Stimulated activated memory B cell treated with anti-CD40 and anti-IgM and Interleukin-4, amounts not matched to agents 10 μg/mL and 1 μg/mL and 100 μg/mL, for 72 hours (primary cell): ENCODE results near the gene SCAMP5.

Experiments used
- ATAC-seq: fragments of 150-1000 bp; cut with Tn5 transposase; 2 replicates; pipeline ENCODE4 v1.10.0; 2021
- H3K27ac Mint-ChIP-seq: one replicate; pipeline ENCODE4 v1.8.0; 2022; ENCODE audit warnings: mild to moderate bottlenecking, mixed read lengths
- H3K27me3 Mint-ChIP-seq: one replicate; pipeline ENCODE4 v1.8.0; 2022; ENCODE audit warnings: mixed read lengths
- H3K36me3 Mint-ChIP-seq: one replicate; pipeline ENCODE4 v1.8.0; 2022; ENCODE audit warnings: mixed read lengths
- H3K4me1 Mint-ChIP-seq: one replicate; pipeline ENCODE4 v1.8.0; 2022; ENCODE audit warnings: mixed read lengths
- H3K4me3 Mint-ChIP-seq: one replicate; pipeline ENCODE4 v1.8.0; 2022; ENCODE audit warnings: mild to moderate bottlenecking, moderate library complexity, mixed read lengths
- H3K9me3 Mint-ChIP-seq: one replicate; pipeline ENCODE4 v1.8.0; 2022; ENCODE audit warnings: mixed read lengths

The SCAMP5 gene

DNA sequence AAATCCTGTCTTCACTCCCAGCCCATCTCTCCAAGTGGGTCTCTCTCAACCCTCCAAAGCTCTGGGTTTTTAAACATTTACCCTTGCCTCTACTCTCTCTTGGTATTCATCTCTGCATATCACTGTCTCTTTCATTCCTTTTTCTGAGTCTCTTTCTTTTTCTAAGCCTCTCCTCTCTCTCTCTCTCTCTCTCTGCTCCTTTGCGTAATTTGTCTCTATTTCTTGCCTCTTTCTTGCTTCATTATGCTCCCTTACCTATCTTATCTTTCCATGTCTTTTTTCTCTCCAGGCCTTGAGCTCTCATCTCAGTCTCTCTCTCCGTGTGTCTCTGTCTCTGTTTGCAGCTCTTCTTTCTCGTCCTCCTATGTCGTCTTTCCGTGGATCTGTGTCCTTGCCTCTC, 678 bp upstream of the SCAMP5 start:
- no peak for ATAC-seq
- peaks cover 3% of the 10 kb centered on the region for H3K9me3 Mint-ChIP-seq
- H3K4me1 Mint-ChIP-seq: peaks cover 28% of the 10 kb centered on the region
- H3K4me3 Mint-ChIP-seq: no peak overlapping the region
- H3K27me3 Mint-ChIP-seq: peaks cover 78% of the 10 kb centered on the region
- H3K36me3 Mint-ChIP-seq: no peaks in the 10 kb centered on the region
- no peak overlapping the region for H3K27ac Mint-ChIP-seq

- Mint-ChIP-seq H3K4me1 (peaks cover 22% of the 10 kb centered on the region), H3K4me3 (peak overlapping the region; percentile 72), H3K27ac (no peak overlapping the region), H3K9me3 (peaks cover 3% of the 10 kb centered on the region), H3K36me3 (no peaks in the 10 kb centered on the region), H3K27me3 (peaks cover 81% of the 10 kb centered on the region)
- ATAC-seq: no peak
These were observed 709 bp downstream of the SCAMP5 start for GRCh38 chr15:74995779-74996765.

GRCh38 chr15:74997141-74997540, 1.8 kb downstream of the SCAMP5 start:
- H3K27me3 Mint-ChIP-seq: peaks cover 81% of the 10 kb centered on the region
- H3K36me3 Mint-ChIP-seq: no peaks in the 10 kb centered on the region
- H3K9me3 Mint-ChIP-seq: peaks cover 3% of the 10 kb centered on the region
- H3K4me3 Mint-ChIP-seq: no peak overlapping the region
- peaks cover 22% of the 10 kb centered on the region for H3K4me1 Mint-ChIP-seq
- ATAC-seq: no peak
- no peak overlapping the region for H3K27ac Mint-ChIP-seq

GRCh38 chr15:74997543-74997942, 2.2 kb downstream of the SCAMP5 start:
- no peak for ATAC-seq
- peaks cover 3% of the 10 kb centered on the region for H3K9me3 Mint-ChIP-seq
- no peaks in the 10 kb centered on the region for H3K36me3 Mint-ChIP-seq
- H3K27me3 Mint-ChIP-seq: peaks cover 81% of the 10 kb centered on the region
- no peak overlapping the region for H3K27ac Mint-ChIP-seq
- H3K4me3 Mint-ChIP-seq: no peak overlapping the region
- peaks cover 22% of the 10 kb centered on the region for H3K4me1 Mint-ChIP-seq

DNA sequence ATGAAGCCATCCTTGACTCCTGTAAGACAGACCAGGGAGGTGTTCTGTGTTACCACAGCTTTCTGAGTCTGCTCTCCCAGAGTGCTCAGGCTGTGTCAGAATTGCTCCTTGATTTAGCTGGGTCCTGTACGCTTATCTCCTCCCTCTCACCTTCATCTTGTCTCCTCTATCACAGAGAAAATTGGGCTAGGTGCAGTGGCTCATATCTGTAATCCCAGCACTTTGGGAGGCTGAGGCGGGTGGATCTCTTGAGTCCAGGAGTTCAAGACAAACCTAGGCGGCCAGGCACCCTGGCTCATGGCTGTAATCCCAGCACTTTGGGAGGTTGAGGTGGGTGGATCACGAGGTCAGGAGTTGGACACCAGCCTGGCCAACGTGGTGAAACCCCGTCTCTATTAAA, 5.9 kb downstream of the SCAMP5 start:
- Mint-ChIP-seq H3K4me3 (no peak overlapping the region), H3K27me3 (peaks cover 80% of the 10 kb centered on the region), H3K36me3 (no peaks in the 10 kb centered on the region), H3K4me1 (peaks cover 12% of the 10 kb centered on the region), H3K27ac (no peak overlapping the region), H3K9me3 (no peaks in the 10 kb centered on the region)
- no peak for ATAC-seq

DNA sequence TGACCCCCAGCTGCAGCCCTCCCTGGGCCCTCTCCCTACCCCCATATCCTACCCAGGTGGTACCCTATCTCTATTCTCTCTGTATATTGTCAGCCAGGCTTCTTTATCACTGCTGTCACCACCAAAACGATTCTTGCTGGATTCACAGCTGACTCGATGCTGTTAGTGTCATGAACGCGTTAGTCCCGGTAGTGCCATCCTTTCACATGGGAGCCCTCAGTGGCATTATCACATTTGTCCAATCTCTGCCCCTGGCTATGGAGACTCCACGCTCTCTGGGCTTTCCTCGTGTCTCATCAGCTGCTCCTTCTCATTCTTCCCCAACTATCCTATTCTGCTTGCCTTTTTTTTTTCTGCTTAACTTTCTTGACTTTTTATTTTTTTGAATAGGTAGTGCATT, 7.0 kb downstream of the SCAMP5 start:
- peaks cover 69% of the 10 kb centered on the region for H3K27me3 Mint-ChIP-seq

DNA sequence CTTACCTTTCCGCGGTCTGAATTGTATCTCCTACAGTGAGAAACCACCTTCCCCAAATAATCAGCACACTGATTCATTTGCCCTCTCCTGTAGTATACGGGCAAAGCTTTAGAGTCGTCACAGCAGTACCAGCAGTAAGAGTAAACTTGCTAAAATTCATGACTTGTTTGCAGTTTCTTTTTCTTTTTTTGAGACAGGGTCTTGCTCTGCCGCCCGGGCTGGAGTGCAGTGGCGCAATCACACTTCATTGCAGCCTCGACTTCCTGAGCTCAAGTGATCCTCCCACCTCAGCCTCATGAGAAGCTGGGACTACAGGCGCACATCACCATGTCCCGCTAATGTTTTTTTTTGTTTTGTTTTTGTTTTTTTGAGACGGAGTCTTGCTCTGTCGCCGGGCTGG, 11.9 kb downstream of the SCAMP5 start:
- H3K4me1 Mint-ChIP-seq: peaks cover 38% of the 10 kb centered on the region
- no peaks in the 10 kb centered on the region for H3K9me3 Mint-ChIP-seq
- no peaks in the 10 kb centered on the region for H3K36me3 Mint-ChIP-seq
- peaks cover 51% of the 10 kb centered on the region for H3K27me3 Mint-ChIP-seq
- ATAC-seq: no peak
- H3K4me3 Mint-ChIP-seq: no peak overlapping the region
- no peak overlapping the region for H3K27ac Mint-ChIP-seq

More for the DNA sequence above, 7.0 kb downstream of the SCAMP5 start:
- no peaks in the 10 kb centered on the region for H3K9me3 Mint-ChIP-seq
- H3K4me1 Mint-ChIP-seq: peaks cover 10% of the 10 kb centered on the region
- no peak overlapping the region for H3K4me3 Mint-ChIP-seq
- no peak overlapping the region for H3K27ac Mint-ChIP-seq
- H3K36me3 Mint-ChIP-seq: no peaks in the 10 kb centered on the region
- ATAC-seq: no peak

DNA sequence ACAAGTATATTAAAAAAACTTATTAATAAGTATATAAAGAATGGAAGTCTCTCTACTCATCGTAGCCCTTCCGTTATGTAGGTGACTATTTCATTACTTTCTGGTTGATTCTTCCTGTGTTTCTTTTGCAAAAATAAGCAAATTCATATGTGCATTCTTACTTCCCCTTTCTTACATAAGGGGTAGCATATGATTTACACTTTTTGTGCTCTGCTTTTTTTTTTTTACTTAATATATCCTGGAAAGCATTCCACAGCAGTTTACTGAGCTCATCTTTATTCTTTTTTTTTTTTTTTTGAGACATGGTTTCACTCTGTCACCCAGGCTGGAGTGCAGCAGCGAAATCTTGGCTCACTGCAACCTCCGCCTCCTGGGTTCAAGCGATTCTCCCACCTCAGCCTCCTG, 12.9 kb downstream of the SCAMP5 start:
- Mint-ChIP-seq H3K27me3 (peaks cover 51% of the 10 kb centered on the region), H3K4me3 (peak overlapping the region; percentile 33), H3K4me1 (peaks cover 38% of the 10 kb centered on the region), H3K9me3 (no peaks in the 10 kb centered on the region), H3K27ac (peak overlapping the region; percentile 12), H3K36me3 (no peaks in the 10 kb centered on the region)
- ATAC-seq: peak; percentile 41

DNA sequence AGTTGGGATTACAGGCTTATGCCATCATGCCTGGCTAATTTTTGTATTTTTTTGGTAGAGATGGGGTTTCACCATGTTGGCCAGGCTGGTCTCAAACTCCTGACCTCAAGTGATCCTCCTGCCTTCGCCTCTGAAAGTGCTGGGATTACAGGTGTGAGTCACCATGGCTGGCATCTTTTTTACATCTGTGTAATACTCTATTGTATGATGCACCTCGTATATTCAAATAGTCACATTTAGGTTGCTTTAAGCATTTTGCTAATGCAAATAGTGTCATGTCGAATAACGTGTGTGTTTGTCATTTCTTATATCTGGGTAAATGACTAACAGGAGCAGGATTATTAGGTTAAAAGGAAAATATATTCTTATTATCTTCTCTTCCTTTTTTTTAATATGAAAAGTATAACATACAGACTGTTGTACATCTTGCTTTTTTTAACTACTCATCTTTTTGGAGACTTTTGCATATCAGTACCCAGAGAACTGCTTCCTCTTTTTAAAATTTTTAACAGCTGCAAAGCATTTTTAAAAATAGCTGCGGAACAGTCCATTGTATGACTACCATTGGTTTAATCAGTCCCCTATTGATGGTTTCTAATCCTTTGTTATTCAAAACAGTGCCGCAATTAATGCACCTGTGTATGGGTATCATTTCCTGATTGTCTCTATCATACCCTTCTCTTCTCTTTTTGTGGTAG, 13.4 kb downstream of the SCAMP5 start:
- peak overlapping the region; percentile 54 for H3K4me3 Mint-ChIP-seq
- peak overlapping the region; percentile 74 for H3K27ac Mint-ChIP-seq
- peaks cover 48% of the 10 kb centered on the region for H3K27me3 Mint-ChIP-seq
- H3K9me3 Mint-ChIP-seq: no peaks in the 10 kb centered on the region
- peak; percentile 97 for ATAC-seq
- H3K36me3 Mint-ChIP-seq: no peaks in the 10 kb centered on the region
- H3K4me1 Mint-ChIP-seq: peaks cover 38% of the 10 kb centered on the region

DNA sequence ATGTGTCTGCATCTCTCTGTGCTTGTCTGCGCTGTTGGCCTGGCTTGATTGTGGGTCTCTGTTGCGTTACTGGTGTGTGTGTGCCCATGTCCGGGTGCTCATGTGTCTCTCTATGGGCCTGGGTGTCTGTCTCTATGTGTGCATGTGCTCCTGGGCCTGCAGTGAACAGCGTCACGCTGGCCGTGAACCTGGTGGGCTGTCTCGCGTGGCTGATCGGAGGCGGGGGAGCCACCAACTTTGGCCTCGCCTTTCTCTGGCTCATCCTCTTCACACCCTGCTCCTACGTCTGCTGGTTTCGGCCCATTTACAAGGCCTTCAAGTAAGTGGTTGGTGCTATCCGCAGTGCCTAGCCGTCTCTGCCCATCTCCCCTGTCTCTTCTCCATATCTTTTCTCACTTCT, 21.1 kb downstream of the SCAMP5 start:
- Mint-ChIP-seq H3K4me1 (peaks cover 4% of the 10 kb centered on the region), H3K9me3 (no peaks in the 10 kb centered on the region), H3K27ac (no peak overlapping the region), H3K36me3 (no peaks in the 10 kb centered on the region), H3K27me3 (peaks cover 92% of the 10 kb centered on the region), H3K4me3 (no peak overlapping the region)
- no peak for ATAC-seq

GRCh38 chr15:75019916-75020315, 24.6 kb downstream of the SCAMP5 start:
- no peaks in the 10 kb centered on the region for H3K36me3 Mint-ChIP-seq
- no peak for ATAC-seq

DNA sequence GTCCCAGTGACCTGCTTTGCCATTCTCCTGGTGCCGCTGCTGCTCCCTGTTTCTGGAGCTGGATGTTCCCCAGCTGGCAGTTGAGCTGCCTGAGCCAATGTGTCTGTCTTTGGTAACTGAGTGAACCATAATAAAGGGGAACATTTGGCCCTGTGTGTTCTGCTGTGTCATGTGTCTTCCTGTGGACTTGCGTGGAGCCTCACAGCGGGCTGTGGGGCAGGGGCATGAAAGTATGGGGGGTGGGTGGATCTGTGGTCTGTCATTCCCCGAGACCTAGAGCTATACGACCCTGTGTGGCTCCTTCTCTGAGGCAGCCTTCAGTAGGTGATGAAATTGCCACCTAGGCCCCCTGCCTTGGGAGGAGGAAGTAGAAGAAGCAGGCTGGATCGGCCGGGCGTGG, 26.0 kb downstream of the SCAMP5 start:
- Mint-ChIP-seq H3K4me3 (no peak overlapping the region), H3K4me1 (peaks cover 29% of the 10 kb centered on the region)

More at GRCh38 chr15:75019916-75020315, 24.6 kb downstream of the SCAMP5 start:
- Mint-ChIP-seq H3K27me3 (peaks cover 61% of the 10 kb centered on the region), H3K27ac (no peak overlapping the region), H3K4me3 (no peak overlapping the region), H3K9me3 (no peaks in the 10 kb centered on the region), H3K4me1 (peaks cover 22% of the 10 kb centered on the region)

GRCh38 chr15:75022783-75023180, 27.4 kb downstream of the SCAMP5 start:
- ATAC-seq: no peak
- H3K9me3 Mint-ChIP-seq: no peaks in the 10 kb centered on the region
- peak overlapping the region; percentile 89 for H3K27ac Mint-ChIP-seq
- peaks cover 35% of the 10 kb centered on the region for H3K27me3 Mint-ChIP-seq
- H3K4me3 Mint-ChIP-seq: no peak overlapping the region
- peaks cover 5% of the 10 kb centered on the region for H3K36me3 Mint-ChIP-seq
- peaks cover 33% of the 10 kb centered on the region for H3K4me1 Mint-ChIP-seq

More for the DNA sequence above, 26.0 kb downstream of the SCAMP5 start:
- no peak for ATAC-seq
- Mint-ChIP-seq H3K9me3 (no peaks in the 10 kb centered on the region), H3K36me3 (no peaks in the 10 kb centered on the region), H3K27me3 (peaks cover 49% of the 10 kb centered on the region), H3K27ac (no peak overlapping the region)

- H3K36me3 Mint-ChIP-seq: peaks cover 11% of the 10 kb centered on the region
- peak; percentile 100 for ATAC-seq
- H3K4me1 Mint-ChIP-seq: peaks cover 34% of the 10 kb centered on the region
These were observed 28.0 kb downstream of the SCAMP5 start, which contains the start of gene PPCDC for GRCh38 chr15:75023181-75023871. TSS of gene PPCDC (plus strand) at chr15:75023590. CDS start at chr15:75028319, 4,729 bp downstream.

More at GRCh38 chr15:75023181-75023871, 28.0 kb downstream of the SCAMP5 start, which contains the start of gene PPCDC:
- H3K9me3 Mint-ChIP-seq: no peaks in the 10 kb centered on the region
- H3K4me3 Mint-ChIP-seq: peak within 1 kb of the TSS; percentile 90
- H3K27me3 Mint-ChIP-seq: peaks cover 30% of the 10 kb centered on the region
- peak within 1 kb of the TSS; percentile 89 for H3K27ac Mint-ChIP-seq
